K562 (cell line): Measurements from ENCODE around the gene SLC7A4.

ENCODE experiments used
- MYNN ChIP-seq, 2 experiments: sonication (generic); formaldehyde crosslinking in 1 of 2; IDR thresholded peaks; 2 replicates each; pipeline versions ENCODE4 v1.5.0 to v1.6.1; 2016 to 2020; ENCODE audit warnings: antibody characterized with exemption in 1 of 2, missing genetic modification reagents in 1 of 2
- PHB ChIP-seq: fragments of 250-450 bp; sonication (Bioruptor Pico); IDR thresholded peaks from 2 replicates; pipeline ENCODE4 v1.5.0; 2021
- PHTF2 ChIP-seq: fragments of 250-450 bp; sonication (Bioruptor Pico); IDR thresholded peaks from 2 replicates; pipeline ENCODE4 v1.5.0; 2021; ENCODE audit warnings: mild to moderate bottlenecking
- ZNF311 ChIP-seq: fragments of 250-450 bp; sonication (Bioruptor Pico); IDR thresholded peaks from 2 replicates; pipeline ENCODE4 v1.4.0; 2020; ENCODE audit warnings: mild to moderate bottlenecking, moderate library complexity

DNA sequence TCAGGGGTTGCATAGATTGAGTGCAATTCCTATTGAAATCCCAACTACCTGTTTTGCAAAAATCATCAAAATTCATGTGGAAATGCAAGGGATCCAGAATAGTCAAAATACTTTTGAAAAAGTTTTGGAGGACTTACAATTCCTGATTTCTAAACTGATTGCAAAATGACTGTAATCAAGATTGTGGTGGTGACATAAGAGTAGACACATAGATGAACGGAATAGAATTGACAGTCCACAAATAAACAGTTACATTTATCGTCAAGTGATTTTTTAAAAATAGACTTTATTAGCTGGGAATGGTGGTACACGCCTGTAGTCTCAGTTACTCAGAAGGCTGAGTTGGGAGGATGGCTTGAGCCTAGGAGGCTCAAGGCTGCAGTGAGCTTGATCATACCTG lies 2.6 kb upstream of the SLC7A4 start:
- no peak for TF ChIP-seq ZNF311 (CRISPR knock-in tag)
- no peak for TF ChIP-seq MYNN (IDR thresholded peaks at IDR 0.05)
- no peak for TF ChIP-seq MYNN (CRISPR knock-in tag; IDR thresholded peaks at IDR 0.05)
- TF ChIP-seq PHB (CRISPR knock-in tag): no peak
- TF ChIP-seq PHTF2 (CRISPR knock-in tag): no peak
